Heart left ventricle (tissue), 16 donors: ENCODE results near the gene SLC22A7. TPM values are rescaled to one million over a fixed set of nuclear protein-coding genes. Genes with fewer than 3 reads are reported as not detected.
A peak's percentile ranks its signal among the peaks of the same experiment; 100 is the strongest.

Experiments used
- ATAC-seq, 4 donors: fragments of 200-7000 bp; cut with Tn5 transposase; one replicate each; pipeline ENCODE4 v1.9.1; 2020 to 2022; ENCODE audit warnings: moderate library complexity in 4 of 4, mild to moderate bottlenecking in 3 of 4, moderate number of reproducible peaks in 1 of 4
- DNase-seq, 5 donors: peaks; one replicate each; pipeline ENCODE4 v3.0.0-alpha.2; 2020
- H3K27ac ChIP-seq, 12 donors: fragments of 200-600 bp; sonication (generic) in 4 of 12; one replicate each; pipeline versions ENCODE4 v1.5.0 to v1.8.0; 2016 to 2022; ENCODE audit warnings: mild to moderate bottlenecking in 2 of 12
- H3K27me3 ChIP-seq, 9 donors: fragments of 200-600 bp; sonication (generic) in 2 of 9; one replicate each; pipeline versions ENCODE4 v1.5.1 to v1.8.0; 2016 to 2022; ENCODE audit warnings: mild to moderate bottlenecking in 3 of 9
- H3K36me3 ChIP-seq, 9 donors: fragments of 200-600 bp; sonication (generic) in 2 of 9; one replicate each; pipeline versions ENCODE4 v1.5.0 to v1.8.0; 2018 to 2022; ENCODE audit warnings: mild to moderate bottlenecking in 2 of 9
- H3K4me1 ChIP-seq, 12 donors: fragments of 200-600 bp; sonication (generic) in 4 of 12; one replicate each; pipeline versions ENCODE4 v1.5.0 to v1.8.0; 2016 to 2022; ENCODE audit warnings: mild to moderate bottlenecking in 3 of 12
- H3K4me3 ChIP-seq, 12 donors: fragments of 200-600 bp; sonication (generic) in 4 of 12; one replicate each; pipeline versions ENCODE4 v1.5.0 to v1.8.0; 2017 to 2022; ENCODE audit warnings: mild to moderate bottlenecking in 9 of 12, moderate library complexity in 4 of 12
- H3K9me3 ChIP-seq, 12 donors: fragments of 200-600 bp; sonication (generic) in 4 of 12; one replicate each; pipeline versions ENCODE4 v1.5.0 to v1.8.0; 2016 to 2022; ENCODE audit warnings: mild to moderate bottlenecking in 1 of 12
- POLR2A ChIP-seq, 2 donors: fragments of 450-650 bp; IDR thresholded peaks; one replicate each; pipeline ENCODE4 v1.6.1; 2017; ENCODE audit warnings: antibody characterized with exemption in 2 of 2, mild to moderate bottlenecking in 2 of 2, moderate library complexity in 2 of 2
- WGBS, 4 donors: extraction: QIAGEN DNeasy Blood & Tissue Kit in 2 of 4; methylation state at CpG; one replicate each; pipeline versions ENCODE4 v1.1.5 to v1.1.7; 2013 to 2018; 5-methylcytosine and 5-hydroxymethylcytosine counted together
- intact Hi-C, 10 donors: fragments of 100-400 bp; cut with DNase I; formaldehyde crosslinking; loops; one replicate each; pipeline versions ENCODE4 v1.11.1 to v1.14.2; 2022
- polyA plus RNA-seq, 2 donors: library from polyadenylated mRNA; stranded (reverse); fragments of 200-250 nt; gene quantifications; one replicate each; pipeline ENCODE4 v1.2.3, GENCODE V29; 2013
- total RNA-seq, 9 donors: library from RNA; depleted of rRNA in 2 of 9; stranded (reverse); fragments of >200 nt in 2 of 9; fragmentation: NEBNext Ultra II Directional in 3 of 9; extraction: Animal tissue kit (Norgen Biotek cat#: 25700) in 3 of 9; gene quantifications; one replicate each; pipeline versions ENCODE4 v1.1.0 to v1.2.4, GENCODE V29; 2016 to 2023
- TF ChIP-seq, protein P1 (sequence below), 12 donors: fragments of 200-600 bp; sonication (generic) in 4 of 12; IDR thresholded peaks; one replicate each; pipeline versions ENCODE4 v1.5.0 to v1.8.0; 2018 to 2022; ENCODE audit warnings: antibody characterized with exemption in 12 of 12, mild to moderate bottlenecking in 5 of 12
- donor health status: ischemic (EF 13 %, LVEDD 7.1; RV severe dilation, severe dysfunction).
- donor health status: healthy with polysubstance abuse.
- donor health status: DM: no; HTN: yes; CAD: no.
- donor health status: DM: no; HTN: no; CAD: no.
- donor health status: ischemic (EF 25% LVEDD 6.9; RV normal size, moderate dysfunction).
- donor health status: ischemic (EF 25% LVEDD 5.7; RV mildly dilated, moderate dysfunction).
- donor health status: healthy.
- donor health status: DM: yes; HTN: yes; CAD: no.
- donor health status: ischemic (EF 35%, LVEDD 5.7; RV mildly dilated, moderate dysfunction).
- donor health status: nonischemic (EF 11% LVEDD 7.7; RV severe dilation, severe dysfunction).
- donor health status: DM: yes; HTN: yes; CAD: no.
- donor health status: PGD.
- donor health status: ischemic (EF 29% LVEDD 5.4; RV normal size, mild dysfunction).
- donor health status: nonischemic (EF 23%, LVEDD 6.1; RV moderate dilation, normal function).

The SLC22A7 gene
- total and polyA plus RNA-seq, 11 donors, result 0.12 to 0.32 (median 0.16) TPM; not detected in 6

DNA sequence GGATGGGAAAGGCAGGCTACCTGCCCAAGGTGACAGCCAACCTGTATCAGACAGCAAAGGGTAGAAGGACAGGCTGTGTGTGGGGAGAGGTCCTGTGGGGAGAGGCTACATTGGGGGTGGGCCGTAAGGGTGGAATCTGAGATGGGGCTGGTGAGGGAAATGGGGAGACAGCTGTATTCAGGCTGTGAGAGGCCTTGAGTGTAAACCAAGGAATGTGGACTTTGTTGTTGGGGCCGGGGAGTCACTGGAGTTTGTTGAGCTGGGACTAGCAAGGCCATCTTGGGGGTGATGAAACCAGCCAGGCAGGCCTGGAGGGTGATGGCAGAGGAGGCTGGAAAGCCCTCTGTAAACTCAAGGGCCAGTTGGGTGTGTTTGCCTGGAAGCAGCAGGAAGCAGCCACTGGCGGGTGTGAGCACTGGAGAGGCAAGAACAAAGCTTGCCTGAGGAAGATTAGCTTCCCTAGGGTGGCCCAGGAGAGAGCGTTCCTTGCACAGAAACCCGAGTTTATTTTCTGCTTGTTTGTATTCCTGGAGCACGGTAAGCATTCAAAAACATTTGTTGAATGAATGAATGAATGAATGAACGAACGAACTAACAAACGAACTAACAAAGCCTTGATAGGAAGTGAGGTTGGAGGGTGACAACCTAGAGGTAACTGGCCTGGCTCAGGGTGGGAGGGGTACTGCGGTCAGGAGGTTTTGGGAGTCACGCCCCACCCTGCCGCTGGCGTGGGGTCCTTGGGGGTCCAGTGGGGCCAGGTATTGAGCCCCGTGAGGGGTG is 35.9 kb upstream of the SLC22A7 start:
- no peaks in the 10 kb centered on the region for H3K9me3 ChIP-seq
- intact Hi-C loops, result loop anchor here (2.0 to 10.0 kb wide), 6 partner anchors 70 to 245 kb away; no protein-coding TSS in a partner anchor

DNA sequence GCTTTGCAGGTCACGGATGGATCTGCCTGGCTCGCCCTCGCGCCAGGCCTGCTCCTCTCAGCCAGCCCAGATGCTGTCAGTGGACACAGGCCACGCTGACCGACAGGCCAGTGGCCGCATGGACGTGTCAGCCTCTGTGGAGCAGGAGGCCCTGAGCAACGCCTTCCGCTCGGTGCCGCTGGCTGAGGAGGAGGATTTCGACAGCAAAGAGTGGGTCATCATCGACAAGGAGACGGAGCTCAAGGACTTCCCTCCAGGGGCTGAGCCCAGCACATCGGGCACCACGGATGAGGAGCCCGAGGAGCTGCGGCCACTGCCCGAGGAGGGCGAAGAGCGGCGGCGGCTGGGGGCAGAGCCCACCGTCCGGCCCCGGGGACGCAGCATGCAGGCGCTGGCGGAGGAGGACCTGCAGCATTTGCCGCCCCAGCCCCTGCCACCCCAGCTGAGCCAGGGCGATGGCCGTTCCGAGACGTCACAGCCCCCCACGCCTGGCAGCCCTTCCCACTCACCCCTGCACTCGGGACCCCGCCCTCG is 35.2 kb upstream of the SLC22A7 start:
- peaks cover 0 to 18% (median 4%) of the 10 kb centered on the region in 12 donors for H3K4me1 ChIP-seq
- TF ChIP-seq, protein P1, sequence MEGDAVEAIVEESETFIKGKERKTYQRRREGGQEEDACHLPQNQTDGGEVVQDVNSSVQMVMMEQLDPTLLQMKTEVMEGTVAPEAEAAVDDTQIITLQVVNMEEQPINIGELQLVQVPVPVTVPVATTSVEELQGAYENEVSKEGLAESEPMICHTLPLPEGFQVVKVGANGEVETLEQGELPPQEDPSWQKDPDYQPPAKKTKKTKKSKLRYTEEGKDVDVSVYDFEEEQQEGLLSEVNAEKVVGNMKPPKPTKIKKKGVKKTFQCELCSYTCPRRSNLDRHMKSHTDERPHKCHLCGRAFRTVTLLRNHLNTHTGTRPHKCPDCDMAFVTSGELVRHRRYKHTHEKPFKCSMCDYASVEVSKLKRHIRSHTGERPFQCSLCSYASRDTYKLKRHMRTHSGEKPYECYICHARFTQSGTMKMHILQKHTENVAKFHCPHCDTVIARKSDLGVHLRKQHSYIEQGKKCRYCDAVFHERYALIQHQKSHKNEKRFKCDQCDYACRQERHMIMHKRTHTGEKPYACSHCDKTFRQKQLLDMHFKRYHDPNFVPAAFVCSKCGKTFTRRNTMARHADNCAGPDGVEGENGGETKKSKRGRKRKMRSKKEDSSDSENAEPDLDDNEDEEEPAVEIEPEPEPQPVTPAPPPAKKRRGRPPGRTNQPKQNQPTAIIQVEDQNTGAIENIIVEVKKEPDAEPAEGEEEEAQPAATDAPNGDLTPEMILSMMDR (IDR thresholded peaks at IDR 0.05), result no peak
- no peak for TF ChIP-seq POLR2A (IDR thresholded peaks at IDR 0.05)
- 83 to 94% (median 89%) methylated on average over 13 to 39 of the region's 39 CpGs for WGBS, 4 donors
- DNase-seq, result peak in 1 of 5 donors; percentile 51
- no peaks in the 10 kb centered on the region for H3K9me3 ChIP-seq
- intact Hi-C loops, result loop anchor here (1.0 to 10.0 kb wide), 7 partner anchors 69 to 244 kb away; no protein-coding TSS in a partner anchor
- no peaks in the 10 kb centered on the region for H3K27me3 ChIP-seq
- H3K4me3 ChIP-seq, result no peak overlapping the region
- no peak for ATAC-seq
- no peaks in the 10 kb centered on the region for H3K36me3 ChIP-seq
- no peak overlapping the region for H3K27ac ChIP-seq

More for the DNA sequence above, 35.9 kb upstream of the SLC22A7 start:
- peak in 1 of 5 donors; percentile 26 for DNase-seq
- 79 to 91% (median 83%) methylated on average over 14 of the region's 14 CpGs for WGBS, 4 donors
- no peaks in the 10 kb centered on the region for H3K36me3 ChIP-seq
- H3K4me3 ChIP-seq, result no peak overlapping the region
- H3K4me1 ChIP-seq, result peaks cover 0 to 12% (median 0%) of the 10 kb centered on the region in 12 donors
- TF ChIP-seq POLR2A (IDR thresholded peaks at IDR 0.05), result no peak
- TF ChIP-seq, protein P1 (IDR thresholded peaks at IDR 0.05), result no peak
- H3K27me3 ChIP-seq, result no peaks in the 10 kb centered on the region
- H3K27ac ChIP-seq, result no peak overlapping the region
- ATAC-seq, result peak in 1 of 4 donors; percentile 31

DNA sequence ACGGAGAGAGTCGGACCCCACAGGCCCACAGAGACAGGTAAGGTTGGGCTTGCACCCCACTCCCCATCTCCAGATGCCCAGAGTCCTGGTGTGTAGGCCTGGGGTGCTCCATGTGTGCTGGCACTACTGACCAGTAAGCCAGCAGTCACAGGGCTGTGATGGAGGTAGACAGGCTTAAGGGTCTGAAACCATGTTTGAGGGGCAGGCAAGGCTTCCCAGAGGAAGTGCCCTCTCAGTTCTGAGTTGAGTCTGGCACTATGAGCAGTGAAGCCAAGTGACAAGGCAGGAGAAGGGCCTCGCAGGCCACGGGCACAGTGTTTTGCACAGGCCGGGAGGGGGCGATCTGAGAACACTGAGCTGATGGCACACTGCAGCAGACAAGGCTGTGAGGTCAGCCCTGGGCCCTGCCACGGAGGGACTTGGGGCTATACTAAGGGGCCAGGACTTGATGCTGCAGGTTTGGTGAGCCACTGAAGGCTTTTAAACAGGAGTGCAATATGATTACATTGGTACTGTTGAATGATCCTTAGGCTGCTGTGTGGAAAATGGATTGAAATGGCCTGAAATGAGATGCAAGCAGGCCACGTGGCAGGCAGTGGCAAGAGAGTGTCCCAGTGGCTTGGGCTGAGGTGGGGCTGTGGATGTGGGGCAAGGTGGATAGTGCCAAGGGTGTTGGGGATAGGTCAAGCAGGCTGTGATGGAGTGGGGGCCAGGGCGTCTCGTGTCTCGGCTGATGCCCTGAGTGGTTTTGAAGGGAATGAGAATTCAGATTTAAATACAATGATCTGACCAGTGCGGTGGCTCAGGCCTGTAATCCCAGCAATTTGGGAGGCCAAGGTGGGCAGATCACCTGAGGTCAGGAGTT is 34.5 kb upstream of the SLC22A7 start:
- no peak for TF ChIP-seq POLR2A (IDR thresholded peaks at IDR 0.05)
- TF ChIP-seq, protein P1 (IDR thresholded peaks at IDR 0.05), result peak; percentile 58 to 77 (median 68)
- intact Hi-C loops, result loop anchor here (1.0 to 10.0 kb wide), 8 partner anchors 69 to 244 kb away; no protein-coding TSS in a partner anchor
- ATAC-seq (peak; percentile 67 to 84 (median 80)), DNase-seq (peak; percentile 74 to 88 (median 80))
- Histone ChIP-seq H3K27me3 (peaks cover 0 to 6% (median 0%) of the 10 kb centered on the region in 9 donors), H3K36me3 (no peaks in the 10 kb centered on the region), H3K4me1 (peaks cover 0 to 25% (median 10%) of the 10 kb centered on the region in 12 donors), H3K4me3 (no peak overlapping the region), H3K9me3 (no peaks in the 10 kb centered on the region), H3K27ac (no peak overlapping the region)
- 52 to 59% (median 56%) methylated on average over 10 to 12 of the region's 12 CpGs for WGBS, 4 donors
